Measurements from ENCODE around the gene PITPNM1. TPM values are rescaled to one million over a fixed set of nuclear protein-coding genes. Genes with fewer than 3 reads are reported as not detected.

PITPNM1 gene
- total RNA-seq, 1 donor = 62.0 TPM

GRCh38 chr11:67534070-67534679 is 29.0 kb upstream of the PITPNM1 start:
- Histone ChIP-seq H3K4me3 (ENCODE audit: low read length) (no peak overlapping the region), H3K27me3 (ENCODE audit: insufficient read depth, low read length) (no peaks in the 10 kb centered on the region), H3K9me3 (ENCODE audit: low read depth, low read length) (peaks cover 13% of the 10 kb centered on the region), H3K4me1 (ENCODE audit: insufficient read depth, low read length) (peaks cover 6% of the 10 kb centered on the region)

GRCh38 chr11:67532889-67533288 is 27.7 kb upstream of the PITPNM1 start:
- Histone ChIP-seq H3K4me1 (ENCODE audit: insufficient read depth, low read length) (peaks cover 6% of the 10 kb centered on the region), H3K9me3 (ENCODE audit: low read depth, low read length) (peaks cover 13% of the 10 kb centered on the region), H3K27me3 (ENCODE audit: insufficient read depth, low read length) (no peaks in the 10 kb centered on the region), H3K4me3 (ENCODE audit: low read length) (no peak overlapping the region)

- peaks cover 6% of the 10 kb centered on the region for H3K4me1 ChIP-seq (ENCODE audit: insufficient read depth, low read length)
- H3K9me3 ChIP-seq (ENCODE audit: low read depth, low read length) = peaks cover 13% of the 10 kb centered on the region
- no peak overlapping the region for H3K4me3 ChIP-seq (ENCODE audit: low read length)
- no peaks in the 10 kb centered on the region for H3K27me3 ChIP-seq (ENCODE audit: insufficient read depth, low read length)
Observed at GRCh38 chr11:67530282-67530592, 25.1 kb upstream of the PITPNM1 start.

GRCh38 chr11:67528376-67528775 is 23.2 kb upstream of the PITPNM1 start:
- Histone ChIP-seq H3K9me3 (ENCODE audit: low read depth, low read length) (no peaks in the 10 kb centered on the region), H3K4me3 (ENCODE audit: low read length) (no peak overlapping the region), H3K27me3 (ENCODE audit: insufficient read depth, low read length) (no peaks in the 10 kb centered on the region), H3K4me1 (ENCODE audit: insufficient read depth, low read length) (peaks cover 6% of the 10 kb centered on the region)

GRCh38 chr11:67525275-67525976 is 20.3 kb upstream of the PITPNM1 start:
- no peak overlapping the region for H3K4me3 ChIP-seq (ENCODE audit: low read length)
- H3K9me3 ChIP-seq (ENCODE audit: low read depth, low read length) = no peaks in the 10 kb centered on the region
- no peaks in the 10 kb centered on the region for H3K27me3 ChIP-seq (ENCODE audit: insufficient read depth, low read length)
- H3K4me1 ChIP-seq (ENCODE audit: insufficient read depth, low read length) = peaks cover 6% of the 10 kb centered on the region

- Histone ChIP-seq H3K4me3 (ENCODE audit: low read length) (no peak overlapping the region), H3K9me3 (ENCODE audit: low read depth, low read length) (no peaks in the 10 kb centered on the region), H3K4me1 (ENCODE audit: insufficient read depth, low read length) (peaks cover 2% of the 10 kb centered on the region), H3K27me3 (ENCODE audit: insufficient read depth, low read length) (no peaks in the 10 kb centered on the region)
Observed at GRCh38 chr11:67524480-67524808, 19.3 kb upstream of the PITPNM1 start.

- no peak overlapping the region for H3K4me3 ChIP-seq (ENCODE audit: low read length)
Observed at GRCh38 chr11:67523556-67524479, 18.7 kb upstream of the PITPNM1 start.

GRCh38 chr11:67522844-67523555 is 17.8 kb upstream of the PITPNM1 start, which contains the start of gene CABP2:
CABP2 (minus strand) TSS chr11:67523446; CDS start chr11:67523326, 120 bp downstream.
- H3K4me1 ChIP-seq (ENCODE audit: insufficient read depth, low read length) = no peaks in the 10 kb centered on the region
- H3K9me3 ChIP-seq (ENCODE audit: low read depth, low read length) = no peaks in the 10 kb centered on the region
- no peak within 1 kb of the TSS for H3K4me3 ChIP-seq (ENCODE audit: low read length)
- H3K27me3 ChIP-seq (ENCODE audit: insufficient read depth, low read length) = no peaks in the 10 kb centered on the region

More at GRCh38 chr11:67523556-67524479, 18.7 kb upstream of the PITPNM1 start:
- Histone ChIP-seq H3K9me3 (ENCODE audit: low read depth, low read length) (no peaks in the 10 kb centered on the region), H3K4me1 (ENCODE audit: insufficient read depth, low read length) (no peaks in the 10 kb centered on the region), H3K27me3 (ENCODE audit: insufficient read depth, low read length) (no peaks in the 10 kb centered on the region)

GRCh38 chr11:67522338-67522737 is 17.2 kb upstream of the PITPNM1 start:
- Histone ChIP-seq H3K27me3 (ENCODE audit: insufficient read depth, low read length) (no peaks in the 10 kb centered on the region), H3K4me1 (ENCODE audit: insufficient read depth, low read length) (no peaks in the 10 kb centered on the region), H3K9me3 (ENCODE audit: low read depth, low read length) (no peaks in the 10 kb centered on the region)

GRCh38 chr11:67521924-67522323 is 16.8 kb upstream of the PITPNM1 start:
- no peaks in the 10 kb centered on the region for H3K27me3 ChIP-seq (ENCODE audit: insufficient read depth, low read length)
- H3K4me3 ChIP-seq (ENCODE audit: low read length) = no peak overlapping the region
- H3K4me1 ChIP-seq (ENCODE audit: insufficient read depth, low read length) = no peaks in the 10 kb centered on the region
- no peaks in the 10 kb centered on the region for H3K9me3 ChIP-seq (ENCODE audit: low read depth, low read length)

More at GRCh38 chr11:67522338-67522737, 17.2 kb upstream of the PITPNM1 start:
- H3K4me3 ChIP-seq (ENCODE audit: low read length) = no peak overlapping the region

- Histone ChIP-seq H3K27me3 (ENCODE audit: insufficient read depth, low read length) (no peaks in the 10 kb centered on the region), H3K4me3 (ENCODE audit: low read length) (no peak overlapping the region), H3K9me3 (ENCODE audit: low read depth, low read length) (no peaks in the 10 kb centered on the region)
Observed at GRCh38 chr11:67520856-67521824, 16.0 kb upstream of the PITPNM1 start.

GRCh38 chr11:67519726-67520125 is 14.6 kb upstream of the PITPNM1 start:
- Histone ChIP-seq H3K9me3 (ENCODE audit: low read depth, low read length) (no peaks in the 10 kb centered on the region), H3K4me1 (ENCODE audit: insufficient read depth, low read length) (no peaks in the 10 kb centered on the region), H3K4me3 (ENCODE audit: low read length) (no peak overlapping the region), H3K27me3 (ENCODE audit: insufficient read depth, low read length) (no peaks in the 10 kb centered on the region)

More at GRCh38 chr11:67520856-67521824, 16.0 kb upstream of the PITPNM1 start:
- no peaks in the 10 kb centered on the region for H3K4me1 ChIP-seq (ENCODE audit: insufficient read depth, low read length)

GRCh38 chr11:67517784-67518552 is 12.8 kb upstream of the PITPNM1 start:
- Histone ChIP-seq H3K27me3 (ENCODE audit: insufficient read depth, low read length) (no peaks in the 10 kb centered on the region), H3K4me1 (ENCODE audit: insufficient read depth, low read length) (no peaks in the 10 kb centered on the region), H3K9me3 (ENCODE audit: low read depth, low read length) (no peaks in the 10 kb centered on the region), H3K4me3 (ENCODE audit: low read length) (no peak overlapping the region)
